K562 (cell line): ENCODE data around the gene ZFYVE28. TPM values are rescaled to one million over a fixed set of nuclear protein-coding genes. Genes with fewer than 3 reads are reported as not detected.

Experiments used
- ATAC-seq: fragments of 200-7000 bp; cut with Tn5 transposase; 3 replicates; pipeline ENCODE4 v1.9.1; 2020; ENCODE audit warnings: moderate library complexity
- BruUV-seq: library from RNA; stranded (reverse); fragments of 400-500 nt; replicated peaks from 2 replicates; lab custom pipeline; 2021; lab: Mats Ljungman, UMichigan
- CTCF ChIA-PET: fragments of 300-600 bp; formaldehyde crosslinking; extraction: SDS; loops from one replicate; lab custom pipeline; 2021; ENCODE audit warnings: low intra/inter-chr PET ratio; lab: Yijun Ruan, JAX
- POLR2A ChIA-PET: fragments of 300-600, 350-650 bp; sonication (Branson Sonifier 250); formaldehyde crosslinking; extraction: SDS; loops from one replicate; lab custom pipeline; 2021; ENCODE audit warnings: antibody characterized with exemption, inconsistent platforms; lab: Yijun Ruan, JAX
- DNase-seq, 4 experiments: peaks; one replicate each; pipeline versions ENCODE4 v3.0.0 to v3.0.0-alpha.2; 2011 to 2018; ENCODE audit warnings: low spot score in 3 of 4, mixed read lengths in 3 of 4; ENCODE audit errors: extremely low read depth in 1 of 4
- FAIRE-seq: peaks from 2 replicates; lab custom pipeline; 2011; peaks lifted over from hg19 to GRCh38; lab: Jason Lieb, UNC
- H2AFZ ChIP-seq: 2 replicates; pipeline ENCODE4 v1.6.0; 2011; ENCODE audit warnings: low read depth, low read length, control low read depth, inconsistent platforms
- H3K27ac ChIP-seq: fragments of 200-600 bp; 3 replicates; pipeline ENCODE4 v1.8.0; 2011; ENCODE audit warnings: low read depth, mild to moderate bottlenecking, control low read depth, inconsistent platforms, low read length, moderate library complexity, mixed read lengths; ENCODE audit errors: extremely low read depth
- H3K27me3 ChIP-seq, 2 experiments: fragments of 300-600 bp in 1 of 2; 2 replicates in 1 of 2; 3 replicates in 1 of 2; pipeline versions ENCODE4 v1.6.0 to v1.8.0; 2011; ENCODE audit warnings: inconsistent platforms in 2 of 2, low read length in 2 of 2, mild to moderate bottlenecking in 1 of 2, mixed read lengths in 1 of 2, moderate library complexity in 1 of 2; ENCODE audit not compliant: control insufficient read depth in 2 of 2, insufficient read depth in 2 of 2
- H3K36me3 ChIP-seq: fragments of 300-600 bp; 3 replicates; pipeline ENCODE4 v1.8.0; 2011; ENCODE audit warnings: mild to moderate bottlenecking, low read length, inconsistent platforms; ENCODE audit not compliant: control insufficient read depth, insufficient read depth
- H3K4me1 ChIP-seq, 2 experiments: fragments of 200-600 bp in 1 of 2; replicated peaks in 1 of 2; 2 replicates in 1 of 2; 3 replicates in 1 of 2; pipeline versions ENCODE4 v1.5.1 to v1.8.0; 2011; ENCODE audit warnings: inconsistent platforms in 2 of 2, low read length in 2 of 2, mild to moderate bottlenecking in 1 of 2, mixed read lengths in 1 of 2, moderate library complexity in 1 of 2; ENCODE audit not compliant: control insufficient read depth in 2 of 2, insufficient read depth in 2 of 2
- H3K4me2 ChIP-seq: 2 replicates; pipeline ENCODE4 v1.6.1; 2011; ENCODE audit warnings: low read length, control low read depth, inconsistent platforms, mixed read lengths; ENCODE audit not compliant: insufficient read depth
- H3K4me3 ChIP-seq: fragments of 200-600 bp; sonication (generic), shearing (Covaris generic); 2 replicates; pipeline ENCODE4 v1.5.1; 2016; ENCODE audit warnings: control low read depth, inconsistent platforms
- H3K79me2 ChIP-seq: fragments of 200-600 bp; 3 replicates; pipeline ENCODE4 v1.8.0; 2011; ENCODE audit warnings: low read length, inconsistent platforms; ENCODE audit not compliant: control insufficient read depth, insufficient read depth
- H3K9ac ChIP-seq, 2 experiments: 2 replicates each; pipeline versions ENCODE4 v1.6.0 to v1.6.1; 2011; ENCODE audit warnings: low read depth in 2 of 2, low read length in 2 of 2, control low read depth in 1 of 2, inconsistent platforms in 1 of 2, mild to moderate bottlenecking in 1 of 2, mixed read lengths in 1 of 2; ENCODE audit not compliant: insufficient read depth in 1 of 2
- H3K9me1 ChIP-seq: one replicate; pipeline ENCODE4 v1.6.0; 2011; ENCODE audit warnings: inconsistent platforms, mild to moderate bottlenecking, low read length, moderate library complexity; ENCODE audit not compliant: control insufficient read depth, insufficient read depth
- H3K9me3 ChIP-seq: replicated peaks from 2 replicates; pipeline ENCODE4 v1.5.1; 2011; ENCODE audit warnings: low read depth, low read length, inconsistent platforms; ENCODE audit not compliant: control insufficient read depth, insufficient read depth
- H4K20me1 ChIP-seq: replicated peaks from 2 replicates; pipeline ENCODE4 v1.6.1; 2011; ENCODE audit warnings: low read length, inconsistent platforms, mixed read lengths; ENCODE audit not compliant: control insufficient read depth, insufficient read depth
- BRCA1 ChIP-seq, 2 experiments: fragments of 450-650 bp in 1 of 2; sonication (generic) in 1 of 2; formaldehyde crosslinking in 1 of 2; IDR thresholded peaks; 2 replicates each; pipeline versions ENCODE4 v1.5.0 to v1.6.1; 2017 to 2020; ENCODE audit warnings: mild to moderate bottlenecking in 1 of 2, missing genetic modification reagents in 1 of 2
- MYBL2 ChIP-seq, 2 experiments: fragments of 450-650 bp in 1 of 2; sonication (generic) in 1 of 2; formaldehyde crosslinking in 1 of 2; IDR thresholded peaks; 2 replicates each; pipeline versions ENCODE4 v1.6.1 to v1.8.1; 2017 to 2022; ENCODE audit warnings: borderline replicate concordance in 1 of 2, inconsistent platforms in 1 of 2, low read depth in 1 of 2, mild to moderate bottlenecking in 1 of 2, missing genetic modification reagents in 1 of 2, moderate library complexity in 1 of 2
- PHTF2 ChIP-seq: fragments of 250-450 bp; sonication (Bioruptor Pico); IDR thresholded peaks from 2 replicates; pipeline ENCODE4 v1.5.0; 2021; ENCODE audit warnings: mild to moderate bottlenecking
- SETDB1 ChIP-seq: IDR thresholded peaks from one replicate; pipeline ENCODE4 v1.6.1; 2012; ENCODE audit warnings: low read length, control low read depth, inconsistent platforms
- SRSF3 ChIP-seq: fragments of 200-400 bp; formaldehyde crosslinking; IDR thresholded peaks from 2 replicates; pipeline ENCODE4 v1.6.1; 2016; ENCODE audit warnings: mild to moderate bottlenecking, low read length, moderate library complexity; ENCODE audit not compliant: insufficient read depth
- STAT5A ChIP-seq: IDR thresholded peaks from 2 replicates; pipeline ENCODE4 v1.6.1; 2012; ENCODE audit warnings: low read length, inconsistent platforms, borderline replicate concordance
- TAF1 ChIP-seq: IDR thresholded peaks from 2 replicates; pipeline ENCODE4 v1.6.1; 2011; ENCODE audit warnings: mild to moderate bottlenecking, low read length, moderate library complexity; ENCODE audit not compliant: insufficient read depth, control insufficient read depth, severe bottlenecking; ENCODE audit errors: extremely low read depth
- TOE1 ChIP-seq, 2 experiments: fragments of 450-650 bp in 1 of 2; sonication (generic) in 1 of 2; formaldehyde crosslinking in 1 of 2; IDR thresholded peaks; 2 replicates each; pipeline versions ENCODE4 v1.7.1 to v1.8.0; 2016 to 2022; ENCODE audit warnings: borderline replicate concordance in 2 of 2, mild to moderate bottlenecking in 2 of 2, antibody characterized with exemption in 1 of 2, inconsistent platforms in 1 of 2, low read depth in 1 of 2, missing genetic modification reagents in 1 of 2, moderate library complexity in 1 of 2
- ZNF764 ChIP-seq: fragments of 250-450 bp; sonication (Bioruptor Pico); IDR thresholded peaks from 2 replicates; pipeline ENCODE4 v1.4.0; 2020; ENCODE audit warnings: low read depth, mild to moderate bottlenecking, moderate library complexity
- WGBS: fragments of 100-300 bp; shearing (Covaris generic); methylation state at CpG from one replicate; pipeline ENCODE4 v1.1.6; 2016; ENCODE audit warnings: low coverage, mixed read lengths; ENCODE audit not compliant: insufficient coverage; ENCODE audit errors: missing lambda C conversion rate; 5-methylcytosine and 5-hydroxymethylcytosine counted together
- in situ Hi-C: fragments of 300-500 bp; cut with MboI; formaldehyde crosslinking; loops from 4 replicates; pipeline ENCODE4 v1.15.0; 2018; ENCODE audit warnings: inconsistent platforms, mixed read lengths
- intact Hi-C: fragments of 100-400 bp; cut with micrococcal nuclease; formaldehyde crosslinking; loops from 2 replicates; pipeline ENCODE4 v1.14.2; 2022
- polyA plus RNA-seq, 8 experiments: library from polyadenylated mRNA; depleted of rRNA in 4 of 8; stranded (reverse) in 5 of 8; unstranded in 3 of 8; fragments of >200 nt; fragmentation: Nextera tagmentation in 2 of 8; fragmentation: Illumina TruSeq in 1 of 8; extraction: Ambion mirVana in 2 of 8; extraction: Trizol in 1 of 8; gene quantifications; 2 replicates each; pipeline versions ENCODE4 v1.2.1 to v1.2.3, GENCODE V29; 2011 to 2014; ENCODE audit warnings: inconsistent platforms in 1 of 8, missing spikeins in 1 of 8
- total RNA-seq, 7 experiments: library from RNA; depleted of rRNA in 6 of 7; stranded (reverse); fragments of >200 nt in 6 of 7; fragmentation: Illumina TruSeq in 2 of 7; extraction: Trizol in 2 of 7; gene quantifications; 2 replicates each; pipeline versions ENCODE4 v1.2.1 to v1.2.3, GENCODE V29; 2011 to 2021; ENCODE audit warnings: low replicate concordance in 1 of 7

The ZFYVE28 gene
- total and polyA plus RNA-seq, 9 of the 15 experiments (the other 6 are each of a cell fraction or from before 2014, with no cell fraction given), result 1.3 to 24.8 (median 8.9) TPM

DNA sequence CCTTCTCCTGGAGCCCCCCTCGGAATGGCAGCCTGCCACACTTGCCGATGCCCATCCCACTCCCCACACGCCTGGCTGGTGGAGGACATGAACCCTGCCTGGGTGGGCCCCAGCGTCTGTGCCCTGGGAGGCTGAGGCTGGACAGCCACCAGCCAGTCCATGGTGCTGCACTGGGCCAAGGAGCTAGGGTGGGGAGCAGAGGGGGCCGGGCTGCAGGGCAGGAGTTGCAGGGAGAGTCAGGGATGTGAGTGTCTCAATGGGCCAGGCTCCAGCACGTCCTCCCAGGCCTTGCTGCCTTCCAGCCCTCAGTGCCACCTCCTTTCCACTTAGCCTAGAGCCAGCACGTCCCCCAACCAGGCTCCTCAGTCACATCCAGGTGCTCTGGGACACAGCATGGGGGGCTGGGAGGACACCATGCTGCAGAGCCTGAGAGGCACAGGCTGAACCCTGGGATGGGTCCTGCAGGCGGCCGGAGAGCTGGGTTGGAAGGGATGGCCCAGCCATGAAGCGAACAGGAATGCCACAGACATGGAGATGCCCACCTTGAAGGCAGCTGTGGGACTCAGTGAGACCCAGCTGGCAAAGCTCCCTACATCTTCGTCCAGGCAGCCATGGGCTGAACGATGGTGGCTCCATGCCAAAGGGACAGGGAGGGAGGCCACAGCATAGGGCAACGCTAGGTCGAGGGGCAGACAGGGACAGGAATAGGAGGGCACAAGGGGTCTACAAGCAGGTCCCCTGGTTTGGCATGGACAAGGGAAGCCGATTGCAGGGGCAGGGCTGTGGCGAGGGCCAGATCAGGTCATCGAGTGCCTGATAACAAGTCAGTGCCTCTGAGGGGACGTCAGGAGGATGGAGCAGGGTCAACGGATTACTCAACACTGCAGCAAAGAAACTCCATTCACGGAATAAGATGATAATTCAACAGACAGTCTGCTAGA lies 126.5 kb downstream of the ZFYVE28 start:
- no TSS peak for BruUV-seq
- no peak overlapping the region for H3K4me2 ChIP-seq
- ATAC-seq (no peak), DNase-seq (no peak), FAIRE-seq (no peak)
- H3K9me3 ChIP-seq, result no peaks in the 10 kb centered on the region
- no peaks in the 10 kb centered on the region for H3K79me2 ChIP-seq
- peaks cover 0 to 47% of the 10 kb centered on the region in 2 experiments; a peak in 2 of 5 replicates for H3K4me1 ChIP-seq
- peak overlapping the region in 1 of 2 experiments; percentile 54; a peak in 2 of 4 replicates for H3K9ac ChIP-seq
- peaks cover 2% of the 10 kb centered on the region for H3K9me1 ChIP-seq
- TF ChIP-seq SRSF3 (no peak), MYBL2 (IDR thresholded peaks at IDR 0.05; ENCODE audit: low read depth) (no peak), MYBL2 (CRISPR knock-in tag; IDR thresholded peaks at IDR 0.05; ENCODE audit: borderline replicate concordance) (no peak), TAF1 (no peak), SETDB1 (no peak), PHTF2 (no peak), STAT5A (no peak), ZNF764 (CRISPR knock-in tag) (no peak), TOE1 (IDR thresholded peaks at IDR 0.05; ENCODE audit: borderline replicate concordance) (no peak), TOE1 (CRISPR knock-in tag; IDR thresholded peaks at IDR 0.05; ENCODE audit: borderline replicate concordance, low read depth) (no peak), BRCA1 (IDR thresholded peaks at IDR 0.05) (no peak), BRCA1 (CRISPR knock-in tag; IDR thresholded peaks at IDR 0.05) (no peak)
- intact Hi-C loops (no loop called here), in situ Hi-C loops (no loop called here)
- H3K27me3 ChIP-seq, result no peaks in the 10 kb centered on the region
- no peaks in the 10 kb centered on the region; the same call in 2 of the 3 replicates for H3K36me3 ChIP-seq
- ChIA-PET POLR2A (interaction anchor here (1.1 kb wide), 1 partner anchor 14 kb away, joined by 3 read pairs; no protein-coding TSS in a partner anchor), CTCF (no interaction called here)
- H3K27ac ChIP-seq, result no peak overlapping the region
- 55% methylated on average over 19 of the region's 20 CpGs for WGBS
- H2AFZ ChIP-seq, result no peak overlapping the region
- no peak overlapping the region for H3K4me3 ChIP-seq
- no peaks in the 10 kb centered on the region for H4K20me1 ChIP-seq
